ENCODE results near the gene NRCAM.

DNA sequence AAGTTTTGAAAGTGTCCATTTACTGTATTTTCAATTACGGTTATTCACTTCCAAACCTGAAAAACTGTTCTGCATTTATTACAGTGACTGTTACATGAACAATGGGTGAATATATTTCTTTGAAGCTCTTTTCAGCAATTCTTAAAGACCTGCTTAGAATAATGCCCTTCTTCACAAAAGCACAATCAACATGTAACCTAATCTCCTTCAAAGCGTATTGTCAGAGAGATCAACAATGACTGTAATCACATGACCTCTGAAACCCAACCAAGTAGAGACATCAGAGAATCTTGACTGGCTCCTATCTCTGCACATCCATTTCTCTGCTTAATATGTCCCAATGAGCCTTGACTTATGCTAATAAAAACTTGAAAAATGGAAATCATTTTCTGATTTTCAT is 126.7 kb downstream of the NRCAM start:
- TF ChIP-seq, protein P1, sequence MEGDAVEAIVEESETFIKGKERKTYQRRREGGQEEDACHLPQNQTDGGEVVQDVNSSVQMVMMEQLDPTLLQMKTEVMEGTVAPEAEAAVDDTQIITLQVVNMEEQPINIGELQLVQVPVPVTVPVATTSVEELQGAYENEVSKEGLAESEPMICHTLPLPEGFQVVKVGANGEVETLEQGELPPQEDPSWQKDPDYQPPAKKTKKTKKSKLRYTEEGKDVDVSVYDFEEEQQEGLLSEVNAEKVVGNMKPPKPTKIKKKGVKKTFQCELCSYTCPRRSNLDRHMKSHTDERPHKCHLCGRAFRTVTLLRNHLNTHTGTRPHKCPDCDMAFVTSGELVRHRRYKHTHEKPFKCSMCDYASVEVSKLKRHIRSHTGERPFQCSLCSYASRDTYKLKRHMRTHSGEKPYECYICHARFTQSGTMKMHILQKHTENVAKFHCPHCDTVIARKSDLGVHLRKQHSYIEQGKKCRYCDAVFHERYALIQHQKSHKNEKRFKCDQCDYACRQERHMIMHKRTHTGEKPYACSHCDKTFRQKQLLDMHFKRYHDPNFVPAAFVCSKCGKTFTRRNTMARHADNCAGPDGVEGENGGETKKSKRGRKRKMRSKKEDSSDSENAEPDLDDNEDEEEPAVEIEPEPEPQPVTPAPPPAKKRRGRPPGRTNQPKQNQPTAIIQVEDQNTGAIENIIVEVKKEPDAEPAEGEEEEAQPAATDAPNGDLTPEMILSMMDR (IDR thresholded peaks at IDR 0.05): no peak
- no peak for TF ChIP-seq EZH2 (IDR thresholded peaks at IDR 0.05; ENCODE audit: borderline replicate concordance, insufficient read depth, low read depth, low read length, poor library complexity, severe bottlenecking)

All from B cell (primary cell).